DND-41 (cell line): Measurements from ENCODE around the gene C1orf122.
"Not testable (repeated sequence)": the region's sequence is repeated elsewhere in the genome, so short reads cannot be mapped to it uniquely, and the experiment has no call there.

Experiments
- ATAC-seq: fragments of 200-7000 bp; cut with Tn5 transposase; 3 replicates; pipeline ENCODE4 v1.9.1; 2021; ENCODE audit warnings: low read depth; ENCODE audit not compliant: insufficient read depth
- DNase-seq: peaks from one replicate; pipeline ENCODE4 v3.0.0-alpha.2; 2020
- H2AFZ ChIP-seq: 2 replicates; pipeline ENCODE4 v1.6.0; 2012; ENCODE audit warnings: low read depth, low read length
- H3K27ac ChIP-seq: 2 replicates; pipeline ENCODE4 v1.5.1; 2012; ENCODE audit warnings: low read length, inconsistent platforms
- H3K27me3 ChIP-seq: fragments of 200-600 bp; sonication (generic); 2 replicates; pipeline ENCODE4 v1.6.0; 2012; ENCODE audit warnings: low read length, mild to moderate bottlenecking, inconsistent platforms; ENCODE audit not compliant: insufficient read depth, poor library complexity
- H3K36me3 ChIP-seq: 2 replicates; pipeline ENCODE4 v1.5.1; 2012; ENCODE audit warnings: low read length, inconsistent platforms; ENCODE audit not compliant: insufficient read depth
- H3K4me1 ChIP-seq: 2 replicates; pipeline ENCODE4 v1.5.1; 2012; ENCODE audit warnings: mild to moderate bottlenecking, low read length; ENCODE audit not compliant: insufficient read depth
- H3K4me2 ChIP-seq: 2 replicates; pipeline ENCODE4 v1.6.0; 2012; ENCODE audit warnings: mild to moderate bottlenecking, moderate library complexity, low read length, inconsistent platforms; ENCODE audit not compliant: insufficient read depth
- H3K4me3 ChIP-seq, 2 experiments: fragments of 200-600 bp in 1 of 2; shearing (Covaris generic) in 1 of 2; 2 replicates each; pipeline ENCODE4 v1.5.1; 2012 to 2016; ENCODE audit warnings: inconsistent platforms in 2 of 2, low read length in 2 of 2, mild to moderate bottlenecking in 2 of 2, low read depth in 1 of 2, moderate library complexity in 1 of 2
- H3K79me2 ChIP-seq: 2 replicates; pipeline ENCODE4 v1.6.0; 2012; ENCODE audit warnings: low read length, inconsistent platforms; ENCODE audit not compliant: insufficient read depth
- H3K9ac ChIP-seq: 2 replicates; pipeline ENCODE4 v1.6.0; 2012; ENCODE audit warnings: low read depth, mild to moderate bottlenecking, inconsistent platforms, low read length, moderate library complexity
- H3K9me3 ChIP-seq: 2 replicates; pipeline ENCODE4 v1.5.1; 2012; ENCODE audit warnings: low read length, moderate library complexity, mild to moderate bottlenecking, inconsistent platforms; ENCODE audit not compliant: insufficient read depth, severe bottlenecking
- H4K20me1 ChIP-seq: 2 replicates; pipeline ENCODE4 v1.6.0; 2012; ENCODE audit warnings: low read length; ENCODE audit not compliant: insufficient read depth
- CTCF ChIP-seq: IDR thresholded peaks from 2 replicates; pipeline ENCODE4 v1.5.1; 2012; ENCODE audit warnings: borderline replicate concordance, low read length, moderate library complexity, mild to moderate bottlenecking; ENCODE audit not compliant: poor library complexity, severe bottlenecking; ENCODE audit errors: extremely low read depth
- EZH2 ChIP-seq: IDR thresholded peaks from 3 replicates; pipeline ENCODE4 v1.6.1; 2012; ENCODE audit warnings: borderline replicate concordance, low read depth, mild to moderate bottlenecking, moderate library complexity, low read length, inconsistent platforms; ENCODE audit not compliant: severe bottlenecking

The C1orf122 gene

GRCh38 chr1:37764888-37765441 lies 42.6 kb upstream of the C1orf122 start, which contains the start of gene EPHA10:
TSS of gene EPHA10 (minus strand) at chr1:37765120. CDS start at chr1:37765066, 54 bp downstream.
- H3K36me3 ChIP-seq, result no peaks in the 10 kb centered on the region
- no peak within 1 kb of the TSS for H3K4me2 ChIP-seq
- H4K20me1 ChIP-seq, result peaks cover 7% of the 10 kb centered on the region
- H3K9me3 ChIP-seq, result no peaks in the 10 kb centered on the region
- no peak within 1 kb of the TSS for H3K9ac ChIP-seq
- DNase-seq (no peak), ATAC-seq (no peak)
- no peak within 1 kb of the TSS for H3K4me3 ChIP-seq
- H3K27ac ChIP-seq, result no peak within 1 kb of the TSS
- H3K79me2 ChIP-seq, result no peaks in the 10 kb centered on the region
- peaks cover 8% of the 10 kb centered on the region for H3K27me3 ChIP-seq
- H3K4me1 ChIP-seq, result no peaks in the 10 kb centered on the region
- H2AFZ ChIP-seq, result no peak within 1 kb of the TSS
- TF ChIP-seq CTCF, result no peak
- TF ChIP-seq EZH2, result no peak

- H2AFZ ChIP-seq, result no peak overlapping the region
- H3K27me3 ChIP-seq, result peaks cover 8% of the 10 kb centered on the region
- no peak for DNase-seq
- H3K79me2 ChIP-seq, result no peaks in the 10 kb centered on the region
- H3K9me3 ChIP-seq, result no peaks in the 10 kb centered on the region
- no peak for TF ChIP-seq CTCF
- no peak for TF ChIP-seq EZH2
- peaks cover 7% of the 10 kb centered on the region for H4K20me1 ChIP-seq
- H3K4me2 ChIP-seq, result no peak overlapping the region
- H3K4me3 ChIP-seq, result no peak overlapping the region
- no peak overlapping the region for H3K27ac ChIP-seq
- no peak overlapping the region for H3K9ac ChIP-seq
- ATAC-seq, result no peak
- no peaks in the 10 kb centered on the region for H3K4me1 ChIP-seq
- no peaks in the 10 kb centered on the region for H3K36me3 ChIP-seq
These were observed 41.5 kb upstream of the C1orf122 start for GRCh38 chr1:37765916-37766664.

- no peak overlapping the region for H3K4me2 ChIP-seq
- no peaks in the 10 kb centered on the region for H3K36me3 ChIP-seq
- H3K9ac ChIP-seq, result no peak overlapping the region
- no peak for DNase-seq
- H3K79me2 ChIP-seq, result no peaks in the 10 kb centered on the region
- H2AFZ ChIP-seq, result no peak overlapping the region
- no peaks in the 10 kb centered on the region for H3K4me1 ChIP-seq
- H3K9me3 ChIP-seq, result no peaks in the 10 kb centered on the region
- H3K27ac ChIP-seq, result no peak overlapping the region
- H3K4me3 ChIP-seq, result no peak overlapping the region
- ATAC-seq, result no peak
- no peak for TF ChIP-seq CTCF
- TF ChIP-seq EZH2, result no peak
- peaks cover 8% of the 10 kb centered on the region for H3K27me3 ChIP-seq
- peaks cover 4% of the 10 kb centered on the region for H4K20me1 ChIP-seq
These were observed 40.1 kb upstream of the C1orf122 start for GRCh38 chr1:37767488-37767887.

- not testable (repeated sequence) for H3K36me3 ChIP-seq, H3K79me2 ChIP-seq, H3K27me3 ChIP-seq, H2AFZ ChIP-seq, H4K20me1 ChIP-seq, H3K9me3 ChIP-seq, ATAC-seq, H3K9ac ChIP-seq, H3K4me1 ChIP-seq, H3K4me3 ChIP-seq, H3K4me2 ChIP-seq, DNase-seq, H3K27ac ChIP-seq
These were observed 36.1 kb upstream of the C1orf122 start for GRCh38 chr1:37771440-37771839.
